Smooth muscle cell (in vitro differentiated cells): ENCODE data around the gene FOXI1. TPM values are rescaled to one million over a fixed set of nuclear protein-coding genes. Genes with fewer than 3 reads are reported as not detected.

ENCODE experiments used
- DNase-seq: peaks from one replicate; lab custom pipeline; 2025; ENCODE audit not compliant: unreplicated experiment; lab: John Stamatoyannopoulos, UW
- H2AFZ ChIP-seq: fragments of 200-600 bp; sonication (generic); 2 replicates; pipeline ENCODE4 v1.6.0; 2016; ENCODE audit warnings: antibody characterized with exemption, low read depth, mild to moderate bottlenecking
- H3F3A ChIP-seq: fragments of 200-600 bp; sonication (generic); 2 replicates; pipeline ENCODE4 v1.6.0; 2017; ENCODE audit warnings: antibody characterized with exemption, low read depth
- H3K27ac ChIP-seq: fragments of 200-600 bp; sonication (generic); 2 replicates; pipeline ENCODE4 v1.5.1; 2016; ENCODE audit warnings: low read depth, mild to moderate bottlenecking
- H3K27me3 ChIP-seq: fragments of 200-600 bp; sonication (generic); 2 replicates; pipeline ENCODE4 v1.6.1; 2016; ENCODE audit warnings: low read depth, mild to moderate bottlenecking
- H3K36me3 ChIP-seq: fragments of 200-600 bp; sonication (generic); 2 replicates; pipeline ENCODE4 v1.5.1; 2016; ENCODE audit warnings: low read depth
- H3K4me1 ChIP-seq: fragments of 200-600 bp; sonication (generic); 2 replicates; pipeline ENCODE4 v1.5.1; 2016; ENCODE audit warnings: low read depth
- H3K4me2 ChIP-seq: fragments of 200-600 bp; sonication (generic); 2 replicates; pipeline ENCODE4 v1.6.0; 2016; ENCODE audit warnings: mild to moderate bottlenecking
- H3K4me3 ChIP-seq: fragments of 200-600 bp; sonication (generic); 2 replicates; pipeline ENCODE4 v1.5.1; 2016; ENCODE audit warnings: mild to moderate bottlenecking
- H3K79me2 ChIP-seq: fragments of 200-600 bp; sonication (generic); 2 replicates; pipeline ENCODE4 v1.6.0; 2016; ENCODE audit warnings: low read depth, mild to moderate bottlenecking
- H3K9ac ChIP-seq: fragments of 200-600 bp; sonication (generic); 2 replicates; pipeline ENCODE4 v1.6.0; 2016; ENCODE audit warnings: low read depth
- H3K9me3 ChIP-seq: fragments of 200-600 bp; sonication (generic); replicated peaks from 2 replicates; pipeline ENCODE4 v1.5.1; 2016; ENCODE audit warnings: low read depth
- H4K20me1 ChIP-seq: fragments of 200-600 bp; sonication (generic); 2 replicates; pipeline ENCODE4 v1.6.0; 2016; ENCODE audit warnings: low read depth
- CTCF ChIP-seq: fragments of 200-600 bp; sonication (generic); IDR thresholded peaks from 2 replicates; pipeline ENCODE4 v1.5.1; 2017; ENCODE audit warnings: borderline replicate concordance, mild to moderate bottlenecking, antibody characterized with exemption; ENCODE audit not compliant: insufficient read depth, poor library complexity, severe bottlenecking
- WGBS: methylation state at CpG from one replicate; pipeline ENCODE4 v1.1.7; 2016; ENCODE audit warnings: low lambda C conversion rate; 5-methylcytosine and 5-hydroxymethylcytosine counted together
- polyA plus RNA-seq: library from polyadenylated mRNA; unstranded; fragments of >200 nt; fragmentation: Nextera tagmentation; extraction: Ambion mirVana; gene quantifications from 2 replicates; pipeline ENCODE4 v1.2.1, GENCODE V29; 2016
- total RNA-seq: library from RNA; depleted of rRNA; stranded (reverse); fragments of >200 nt; gene quantifications from 2 replicates; pipeline ENCODE4 v1.2.3, GENCODE V29; 2014

FOXI1 gene
- total and polyA plus RNA-seq, 2 experiments from 2014 or later = not detected

- H3K4me3 ChIP-seq = no peak overlapping the region
- H3K79me2 ChIP-seq = no peaks in the 10 kb centered on the region
- TF ChIP-seq CTCF = no peak
These were observed 43.5 kb downstream of the FOXI1 start for GRCh38 chr5:170149206-170149515.

DNA sequence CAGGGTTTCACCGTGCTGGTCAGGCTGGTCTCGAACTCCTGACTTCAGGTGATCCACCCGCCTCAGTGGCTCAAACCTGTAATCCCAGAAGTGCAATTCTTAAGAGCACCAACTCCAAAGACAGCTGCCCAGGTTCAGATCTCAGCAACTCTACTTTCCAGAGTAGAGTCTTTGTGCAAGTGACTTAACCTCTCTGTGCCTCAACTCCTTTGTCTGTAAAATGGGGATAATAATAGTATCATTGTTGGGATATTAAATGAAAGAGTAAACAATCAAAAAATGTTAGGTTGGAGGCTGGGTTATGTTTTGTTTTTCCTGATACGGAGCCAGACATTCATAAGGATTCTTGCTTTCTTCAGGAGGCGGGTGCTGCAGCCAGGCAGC lies 45.0 kb downstream of the FOXI1 start:
- H4K20me1 ChIP-seq = no peaks in the 10 kb centered on the region
- no peak overlapping the region for H3K4me2 ChIP-seq
- H3K27ac ChIP-seq = no peak overlapping the region
- H3K36me3 ChIP-seq = no peaks in the 10 kb centered on the region
- H3K79me2 ChIP-seq = no peaks in the 10 kb centered on the region
- no peak for TF ChIP-seq CTCF
- DNase-seq = no peak
- H3F3A ChIP-seq = no peaks in the 10 kb centered on the region
- H3K9me3 ChIP-seq = no peaks in the 10 kb centered on the region
- H3K4me1 ChIP-seq = no peaks in the 10 kb centered on the region
- no peak overlapping the region for H2AFZ ChIP-seq
- 85% methylated on average over 5 of the region's 5 CpGs for WGBS
- no peak overlapping the region for H3K4me3 ChIP-seq
- peaks cover 8% of the 10 kb centered on the region for H3K27me3 ChIP-seq
- H3K9ac ChIP-seq = no peak overlapping the region

More at GRCh38 chr5:170149206-170149515, 43.5 kb downstream of the FOXI1 start:
- Histone ChIP-seq H3K4me2 (no peak overlapping the region), H3K27ac (no peak overlapping the region), H3K36me3 (no peaks in the 10 kb centered on the region), H4K20me1 (no peaks in the 10 kb centered on the region), H3F3A (no peaks in the 10 kb centered on the region), H3K9me3 (no peaks in the 10 kb centered on the region), H3K4me1 (no peaks in the 10 kb centered on the region), H3K9ac (no peak overlapping the region), H2AFZ (no peak overlapping the region), H3K27me3 (peaks cover 8% of the 10 kb centered on the region)
- WGBS = 95% methylated on average over 7 of the region's 7 CpGs
- DNase-seq = no peak

GRCh38 chr5:170151097-170151831 lies 45.6 kb downstream of the FOXI1 start:
- Histone ChIP-seq H3K9me3 (no peaks in the 10 kb centered on the region), H3K36me3 (no peaks in the 10 kb centered on the region), H3K4me1 (no peaks in the 10 kb centered on the region), H3K27ac (peak overlapping the region; percentile 37), H3F3A (no peaks in the 10 kb centered on the region), H2AFZ (no peak overlapping the region), H3K9ac (no peak overlapping the region), H4K20me1 (no peaks in the 10 kb centered on the region), H3K27me3 (peaks cover 8% of the 10 kb centered on the region), H3K4me3 (no peak overlapping the region), H3K79me2 (no peaks in the 10 kb centered on the region), H3K4me2 (peak overlapping the region; percentile 25)
- DNase-seq = no peak
- WGBS = 26% methylated on average over 7 of the region's 7 CpGs
- TF ChIP-seq CTCF = no peak

- no peak overlapping the region for H3K4me3 ChIP-seq
- no peaks in the 10 kb centered on the region for H3K9me3 ChIP-seq
- H3K4me2 ChIP-seq = no peak overlapping the region
- H3K4me1 ChIP-seq = no peaks in the 10 kb centered on the region
- DNase-seq = no peak
- 94% methylated on average over 3 of the region's 3 CpGs for WGBS
- H2AFZ ChIP-seq = no peak overlapping the region
- no peak overlapping the region for H3K9ac ChIP-seq
- H3K79me2 ChIP-seq = no peaks in the 10 kb centered on the region
- no peak overlapping the region for H3K27ac ChIP-seq
- H3F3A ChIP-seq = no peaks in the 10 kb centered on the region
- no peaks in the 10 kb centered on the region for H4K20me1 ChIP-seq
- no peaks in the 10 kb centered on the region for H3K36me3 ChIP-seq
- no peak for TF ChIP-seq CTCF
- H3K27me3 ChIP-seq = peaks cover 5% of the 10 kb centered on the region
These were observed 47.1 kb downstream of the FOXI1 start for GRCh38 chr5:170152767-170153166.
